CD14-positive monocyte (primary cell): ENCODE measurements around the gene KNTC1. TPM values are rescaled to one million over a fixed set of nuclear protein-coding genes. Genes with fewer than 3 reads are reported as not detected.
A peak's percentile ranks its signal among the peaks of the same experiment; 100 is the strongest.
"Not testable (repeated sequence)": the region's sequence is repeated elsewhere in the genome, so short reads cannot be mapped to it uniquely, and the experiment has no call there.

Experiments
- DNase-seq, 3 donors: peaks; one replicate each; pipeline ENCODE4 v3.0.0-alpha.2; 2011 to 2022
- H2AFZ ChIP-seq: 2 replicates; pipeline ENCODE4 v1.6.0; 2012; ENCODE audit warnings: mild to moderate bottlenecking, low read depth, low read length, inconsistent platforms; ENCODE audit not compliant: insufficient read depth, poor library complexity, severe bottlenecking
- H3K27ac ChIP-seq, 2 donors: 1 replicate in 1 of 2; 2 replicates in 1 of 2; pipeline ENCODE4 v1.5.1; 2012 to 2013; ENCODE audit warnings: low read length in 2 of 2, control low read depth in 1 of 2, inconsistent platforms in 1 of 2, low read depth in 1 of 2, mild to moderate bottlenecking in 1 of 2
- H3K27me3 ChIP-seq, 2 donors: one replicate each; pipeline versions ENCODE4 v1.6.0 to v1.6.1; 2011 to 2013; ENCODE audit warnings: low read length in 2 of 2; ENCODE audit not compliant: control insufficient read depth in 2 of 2, insufficient read depth in 2 of 2
- H3K36me3 ChIP-seq, 2 donors: replicated peaks in 1 of 2; 1 replicate in 1 of 2; 2 replicates in 1 of 2; pipeline versions ENCODE4 v1.5.1 to v1.6.1; 2012 to 2013; ENCODE audit warnings: low read length in 2 of 2, control low read depth in 1 of 2, inconsistent platforms in 1 of 2, mild to moderate bottlenecking in 1 of 2; ENCODE audit not compliant: insufficient read depth in 2 of 2, control insufficient read depth in 1 of 2
- H3K4me1 ChIP-seq, 2 donors: 1 replicate in 1 of 2; 2 replicates in 1 of 2; pipeline versions ENCODE4 v1.5.1 to v1.6.1; 2012 to 2013; ENCODE audit warnings: low read length in 2 of 2, control low read depth in 1 of 2, inconsistent platforms in 1 of 2, mild to moderate bottlenecking in 1 of 2, moderate library complexity in 1 of 2; ENCODE audit not compliant: insufficient read depth in 2 of 2, control insufficient read depth in 1 of 2
- H3K4me2 ChIP-seq: replicated peaks from 2 replicates; pipeline ENCODE3; 2012; ENCODE audit warnings: low read length, moderate library complexity, mild to moderate bottlenecking; ENCODE audit not compliant: poor library complexity, severe bottlenecking; ENCODE audit errors: extremely low read depth
- H3K4me3 ChIP-seq, 3 experiments: fragments of 200-600 bp in 1 of 3; sonication (generic) in 1 of 3; replicated peaks in 1 of 3; 1 replicate in 2 of 3; 2 replicates in 1 of 3; pipeline ENCODE4 v1.5.1; 2011 to 2013; ENCODE audit warnings: low read length in 3 of 3, mild to moderate bottlenecking in 3 of 3, control low read depth in 2 of 3, low read depth in 2 of 3, inconsistent platforms in 1 of 3, moderate library complexity in 1 of 3
- H3K79me2 ChIP-seq: 2 replicates; pipeline ENCODE4 v1.6.0; 2012; ENCODE audit warnings: mild to moderate bottlenecking, control low read depth, inconsistent platforms, low read length, moderate library complexity; ENCODE audit not compliant: insufficient read depth
- H3K9ac ChIP-seq: 2 replicates; pipeline ENCODE4 v1.6.0; 2017; ENCODE audit warnings: low read length, mild to moderate bottlenecking; ENCODE audit not compliant: insufficient read depth, poor library complexity, severe bottlenecking
- H3K9me3 ChIP-seq, 2 donors: replicated peaks in 1 of 2; 1 replicate in 1 of 2; 2 replicates in 1 of 2; pipeline versions ENCODE4 v1.5.1 to v1.6.1; 2012 to 2013; ENCODE audit warnings: low read length in 2 of 2, control low read depth in 1 of 2; ENCODE audit not compliant: control insufficient read depth in 1 of 2, insufficient read depth in 1 of 2
- H4K20me1 ChIP-seq: 2 replicates; pipeline ENCODE4 v1.6.0; 2012; ENCODE audit warnings: mild to moderate bottlenecking, low read length, control low read depth, moderate library complexity; ENCODE audit not compliant: insufficient read depth
- H3K27ac Mint-ChIP-seq, 7 donors: one replicate each; pipeline ENCODE4 v1.8.0; 2020; ENCODE audit warnings: mild to moderate bottlenecking in 7 of 7, mixed read lengths in 7 of 7, moderate library complexity in 6 of 7, inconsistent platforms in 2 of 7
- H3K27me3 Mint-ChIP-seq, 3 donors: one replicate each; pipeline ENCODE4 v1.8.0; 2021 to 2022; ENCODE audit warnings: low read depth in 3 of 3, mild to moderate bottlenecking in 3 of 3, mixed read lengths in 3 of 3, moderate library complexity in 3 of 3, inconsistent platforms in 1 of 3
- H3K36me3 Mint-ChIP-seq, 2 donors: one replicate each; pipeline ENCODE4 v1.8.0; 2020; ENCODE audit warnings: mixed read lengths in 2 of 2, inconsistent platforms in 1 of 2, mild to moderate bottlenecking in 1 of 2
- H3K4me1 Mint-ChIP-seq: one replicate; pipeline ENCODE4 v1.8.0; 2020; ENCODE audit warnings: mild to moderate bottlenecking, mixed read lengths
- H3K4me3 Mint-ChIP-seq, 2 donors: one replicate each; pipeline ENCODE4 v1.8.0; 2020; ENCODE audit warnings: mild to moderate bottlenecking in 2 of 2, mixed read lengths in 2 of 2, moderate library complexity in 1 of 2
- H3K9me3 Mint-ChIP-seq, 7 donors: one replicate each; pipeline ENCODE4 v1.8.0; 2020 to 2022; ENCODE audit warnings: mixed read lengths in 7 of 7, mild to moderate bottlenecking in 6 of 7, moderate library complexity in 6 of 7, inconsistent platforms in 2 of 7
- CTCF ChIP-seq: fragments of 200-600 bp; IDR thresholded peaks from one replicate; pipeline ENCODE4 v1.8.0; 2022; ENCODE audit warnings: antibody characterized with exemption, mild to moderate bottlenecking
- WGBS: methylation state at CpG from one replicate; pipeline ENCODE4 v1.1.5; 2013; ENCODE audit warnings: missing lambda C conversion rate; ENCODE audit not compliant: insufficient coverage; 5-methylcytosine and 5-hydroxymethylcytosine counted together
- intact Hi-C, 2 donors: fragments of 100-400 bp; cut with micrococcal nuclease; formaldehyde crosslinking; loops; one replicate each; pipeline versions ENCODE4 v1.15.0 to v1.15.1; 2023
- polyA plus RNA-seq, 3 donors: library from polyadenylated mRNA; depleted of rRNA in 1 of 3; unstranded in 2 of 3; stranded (reverse) in 1 of 3; fragments of 300-500 nt in 2 of 3; fragments of >200 nt in 1 of 3; fragmentation: Illumina TruSeq in 2 of 3; gene quantifications; 1 replicate in 2 of 3; 2 replicates in 1 of 3; pipeline ENCODE4 v1.2.3, GENCODE V29; 2012 to 2021

KNTC1 gene
- polyA plus RNA-seq, 3 donors = 0.65 to 10.3 (median 0.81) TPM

DNA sequence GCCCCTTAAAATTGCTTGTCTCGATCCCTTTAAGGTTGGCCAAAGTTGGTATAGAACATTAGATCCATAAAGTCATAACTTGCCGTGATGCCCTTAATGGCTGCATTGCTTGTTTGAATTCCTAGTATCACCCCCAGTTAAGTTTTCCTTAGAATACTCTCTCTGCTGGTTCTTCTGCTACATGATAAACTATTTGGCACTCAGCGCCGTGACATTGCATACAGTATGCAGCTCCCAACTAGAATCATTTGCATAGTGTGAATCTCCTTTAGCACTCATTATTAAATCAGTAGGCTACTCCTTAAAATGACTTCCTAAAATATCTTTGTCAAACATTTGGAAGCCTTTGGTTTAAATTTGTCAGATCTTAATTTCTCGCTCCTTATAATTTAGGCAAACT lies 42.2 kb downstream of the KNTC1 start:
- no peaks in the 10 kb centered on the region for H3K27me3 Mint-ChIP-seq

GRCh38 chr12:122570006-122570405 lies 43.0 kb downstream of the KNTC1 start:
- H3K4me1 ChIP-seq, H3K4me3 ChIP-seq, H3K9me3 ChIP-seq, H3K9ac ChIP-seq, H3K9me3 Mint-ChIP-seq, H3K27me3 Mint-ChIP-seq, DNase-seq, H3K4me3 Mint-ChIP-seq, H4K20me1 ChIP-seq, intact Hi-C loops, H3K79me2 ChIP-seq, H3K27me3 ChIP-seq, H2AFZ ChIP-seq, H3K4me1 Mint-ChIP-seq, H3K4me2 ChIP-seq, H3K27ac ChIP-seq: not testable (repeated sequence)
- Mint-ChIP-seq H3K27ac (peak overlapping the region in 1 of 7 donors; percentile 12), H3K36me3 (peaks cover 47 to 76% of the 10 kb centered on the region in 2 donors)
- WGBS = 100% methylated on average over 1 of the region's 3 CpGs
- peaks cover 36 to 82% of the 10 kb centered on the region in 2 donors for H3K36me3 ChIP-seq

More for the DNA sequence above, 42.2 kb downstream of the KNTC1 start:
- Histone ChIP-seq H3K4me1 (no peaks in the 10 kb centered on the region), H3K27ac (no peak overlapping the region), H4K20me1 (no peaks in the 10 kb centered on the region), H3K79me2 (no peaks in the 10 kb centered on the region), H3K27me3 (no peaks in the 10 kb centered on the region), H2AFZ (no peak overlapping the region), H3K4me2 (no peak overlapping the region), H3K9ac (no peak overlapping the region), H3K9me3 (no peaks in the 10 kb centered on the region), H3K36me3 (peaks cover 34 to 78% of the 10 kb centered on the region in 2 donors), H3K4me3 (no peak overlapping the region)
- intact Hi-C loops = no loop called here
- no peak for TF ChIP-seq CTCF
- WGBS = 100% methylated on average over 4 of the region's 5 CpGs
- Mint-ChIP-seq H3K4me1 (no peaks in the 10 kb centered on the region), H3K9me3 (no peaks in the 10 kb centered on the region), H3K36me3 (peaks cover 46 to 75% of the 10 kb centered on the region in 2 donors), H3K27ac (no peak overlapping the region), H3K4me3 (no peak overlapping the region)
- no peak for DNase-seq
